ENCODE measurements around the gene ALDH18A1.

The ALDH18A1 gene

GRCh38 chr10:95556994-95557767 lies 99.3 kb downstream of the ALDH18A1 start:
- DNase-seq (ENCODE audit: low read depth, low spot score) = no peak
- TF ChIP-seq CTCF (IDR thresholded peaks at IDR 0.05; ENCODE audit: low read depth, low read length) = no peak
- in situ Hi-C loops (cut with HindIII; ENCODE audit: low sequenced_read_pairs) = no loop called here
- H3K4me3 ChIP-seq (ENCODE audit: low read depth, low read length) = no peak overlapping the region

Measured in astrocyte of the spinal cord (primary cell).